ENCODE data around the gene CDK5RAP1. TPM values are rescaled to one million over a fixed set of nuclear protein-coding genes. Genes with fewer than 3 reads are reported as not detected.

The CDK5RAP1 gene
- polyA plus RNA-seq, 3 donors: 24.4 to 65.0 (median 25.5) TPM

GRCh38 chr20:33320006-33320405 is 81.3 kb downstream of the CDK5RAP1 start:
- Mint-ChIP-seq H3K4me3 (no peak overlapping the region), H3K9me3 (peaks cover 0 to 1% (median 0%) of the 10 kb centered on the region in 7 donors), H3K4me1 (no peaks in the 10 kb centered on the region), H3K27ac (no peak overlapping the region), H3K36me3 (no peaks in the 10 kb centered on the region), H3K27me3 (ENCODE audit: low read depth in 3 of 3) (peaks cover 0 to 5% (median 4%) of the 10 kb centered on the region in 3 donors)
- Histone ChIP-seq H2AFZ (ENCODE audit: insufficient read depth, low read depth, low read length, poor library complexity, severe bottlenecking) (no peak overlapping the region), H3K79me2 (ENCODE audit: insufficient read depth, low read length) (no peaks in the 10 kb centered on the region), H3K36me3 (replicated peaks in 1 of 2; ENCODE audit: control insufficient read depth in 1 of 2, insufficient read depth in 2 of 2, low read length in 2 of 2) (no peaks in the 10 kb centered on the region), H3K4me2 (replicated peaks; ENCODE audit: extremely low read depth, low read length, poor library complexity, severe bottlenecking) (no peak overlapping the region), H3K27ac (ENCODE audit: low read depth in 1 of 2, low read length in 2 of 2) (no peak overlapping the region), H3K9ac (ENCODE audit: insufficient read depth, low read length, poor library complexity, severe bottlenecking) (no peak overlapping the region), H3K9me3 (replicated peaks in 1 of 2; ENCODE audit: control insufficient read depth in 1 of 2, insufficient read depth in 1 of 2, low read length in 2 of 2) (no peaks in the 10 kb centered on the region), H3K4me1 (ENCODE audit: control insufficient read depth in 1 of 2, insufficient read depth in 2 of 2, low read length in 2 of 2) (no peaks in the 10 kb centered on the region), H3K4me3 (replicated peaks in 1 of 3; ENCODE audit: low read depth in 2 of 3, low read length in 3 of 3) (no peak overlapping the region), H3K27me3 (ENCODE audit: control insufficient read depth in 2 of 2, insufficient read depth in 2 of 2, low read length in 2 of 2) (no peaks in the 10 kb centered on the region), H4K20me1 (ENCODE audit: insufficient read depth, low read length) (no peaks in the 10 kb centered on the region)
- intact Hi-C loops (cut with micrococcal nuclease): no loop called here
- WGBS (ENCODE audit: insufficient coverage): 79% methylated on average over 7 of the region's 10 CpGs
- DNase-seq: no peak
- TF ChIP-seq CTCF (IDR thresholded peaks at IDR 0.05): no peak

- H3K36me3 ChIP-seq (replicated peaks in 1 of 2; ENCODE audit: control insufficient read depth in 1 of 2, insufficient read depth in 2 of 2, low read length in 2 of 2): no peaks in the 10 kb centered on the region
- H4K20me1 ChIP-seq (ENCODE audit: insufficient read depth, low read length): no peaks in the 10 kb centered on the region
- H3K36me3 Mint-ChIP-seq: no peaks in the 10 kb centered on the region
- 63% methylated on average over 5 of the region's 5 CpGs for WGBS (ENCODE audit: insufficient coverage)
- peaks cover 0 to 5% (median 2%) of the 10 kb centered on the region in 3 donors for H3K27me3 Mint-ChIP-seq (ENCODE audit: low read depth in 3 of 3)
- no peaks in the 10 kb centered on the region for H3K9me3 ChIP-seq (replicated peaks in 1 of 2; ENCODE audit: control insufficient read depth in 1 of 2, insufficient read depth in 1 of 2, low read length in 2 of 2)
- no peak for TF ChIP-seq CTCF (IDR thresholded peaks at IDR 0.05)
- no peak overlapping the region for H3K27ac Mint-ChIP-seq
- H3K4me3 ChIP-seq (replicated peaks in 1 of 3; ENCODE audit: low read depth in 2 of 3, low read length in 3 of 3): no peak overlapping the region
- no peak overlapping the region for H3K4me2 ChIP-seq (replicated peaks; ENCODE audit: extremely low read depth, low read length, poor library complexity, severe bottlenecking)
- no peaks in the 10 kb centered on the region for H3K27me3 ChIP-seq (ENCODE audit: control insufficient read depth in 2 of 2, insufficient read depth in 2 of 2, low read length in 2 of 2)
- no peak overlapping the region for H2AFZ ChIP-seq (ENCODE audit: insufficient read depth, low read depth, low read length, poor library complexity, severe bottlenecking)
- no peak for DNase-seq
- peaks cover 0 to 1% (median 0%) of the 10 kb centered on the region in 7 donors for H3K9me3 Mint-ChIP-seq
- no peaks in the 10 kb centered on the region for H3K4me1 Mint-ChIP-seq
- intact Hi-C loops (cut with micrococcal nuclease): no loop called here
- no peak overlapping the region for H3K4me3 Mint-ChIP-seq
- H3K27ac ChIP-seq (ENCODE audit: low read depth in 1 of 2, low read length in 2 of 2): no peak overlapping the region
- H3K9ac ChIP-seq (ENCODE audit: insufficient read depth, low read length, poor library complexity, severe bottlenecking): no peak overlapping the region
- no peaks in the 10 kb centered on the region for H3K4me1 ChIP-seq (ENCODE audit: control insufficient read depth in 1 of 2, insufficient read depth in 2 of 2, low read length in 2 of 2)
- no peaks in the 10 kb centered on the region for H3K79me2 ChIP-seq (ENCODE audit: insufficient read depth, low read length)
These were observed 83.3 kb downstream of the CDK5RAP1 start for GRCh38 chr20:33318096-33318429.
